ENCODE measurements around the gene UBE2E2. TPM values are rescaled to one million over a fixed set of nuclear protein-coding genes. Genes with fewer than 3 reads are reported as not detected.
"Not testable (repeated sequence)": the region's sequence is repeated elsewhere in the genome, so short reads cannot be mapped to it uniquely, and the experiment has no call there.

The UBE2E2 gene
- total RNA-seq, 2 experiments from 2014 or later, result 11.3 to 11.8 TPM

DNA sequence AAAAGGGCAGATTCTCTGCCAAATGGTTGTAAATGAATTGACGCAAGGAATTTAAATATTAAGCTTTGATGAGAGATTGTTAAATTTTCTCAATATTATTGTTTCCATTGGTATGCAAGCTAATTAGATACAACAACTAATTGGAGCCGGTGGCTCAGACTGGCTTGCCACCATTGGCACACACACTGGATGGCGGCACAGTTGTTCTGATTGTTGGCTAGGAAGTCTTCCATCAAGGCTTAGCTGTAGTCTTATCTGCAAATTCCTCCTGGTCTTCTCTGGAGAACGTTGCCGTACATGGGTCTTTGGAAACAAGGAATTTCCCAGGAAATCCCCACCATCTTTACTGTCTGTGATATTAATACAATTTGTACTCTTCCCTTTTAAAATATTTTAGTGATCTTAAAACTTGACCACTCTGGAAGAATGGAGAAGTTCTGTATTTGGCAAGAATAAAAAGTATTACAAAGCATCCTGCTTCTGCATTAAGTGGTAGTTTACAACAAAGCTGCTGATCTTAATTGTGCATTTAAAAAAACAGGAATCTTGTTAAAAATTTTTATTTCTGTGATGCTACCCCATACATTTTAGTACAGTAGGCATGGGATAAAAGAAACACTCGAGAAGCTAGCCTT lies 126.5 kb downstream of the UBE2E2 start:
- H3K4me1 Mint-ChIP-seq (ENCODE audit: low read depth), result peaks cover 13% of the 10 kb centered on the region
- no peak overlapping the region for H3K27ac Mint-ChIP-seq
- H3K9me3 Mint-ChIP-seq (ENCODE audit: insufficient read depth), result no peaks in the 10 kb centered on the region
- H3K27me3 Mint-ChIP-seq (ENCODE audit: low read depth), result no peaks in the 10 kb centered on the region
- H3K4me3 Mint-ChIP-seq, result no peak overlapping the region
- ATAC-seq (no peak), DNase-seq (no peak)
- ChIA-PET CTCF (no interaction called here), POLR2A (no interaction called here)
- H3K36me3 Mint-ChIP-seq (ENCODE audit: low read depth), result no peaks in the 10 kb centered on the region

DNA sequence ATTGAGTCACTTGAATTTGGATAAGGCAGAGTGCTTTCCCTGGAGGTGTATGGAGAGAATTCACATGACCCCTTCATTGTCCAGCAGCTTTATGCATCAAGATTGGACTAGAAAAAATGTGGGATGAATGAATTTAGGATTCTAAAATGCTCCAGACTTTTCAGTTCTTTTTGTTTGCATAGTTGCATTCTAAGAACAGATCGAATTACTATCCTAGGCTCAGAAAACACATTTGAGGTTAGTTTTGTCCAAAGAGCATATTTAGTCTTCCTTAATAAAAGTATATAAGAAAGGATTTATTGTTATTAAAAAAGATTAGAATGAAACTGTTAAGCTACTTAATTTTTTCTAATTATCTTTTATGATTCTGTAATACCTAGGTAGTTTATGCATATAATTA lies 127.4 kb downstream of the UBE2E2 start:
- ATAC-seq (no peak), DNase-seq (no peak)
- ChIA-PET CTCF (no interaction called here), POLR2A (no interaction called here)
- no peaks in the 10 kb centered on the region for H3K27me3 Mint-ChIP-seq (ENCODE audit: low read depth)
- peaks cover 5% of the 10 kb centered on the region for H3K4me1 Mint-ChIP-seq (ENCODE audit: low read depth)
- no peak overlapping the region for H3K4me3 Mint-ChIP-seq
- H3K36me3 Mint-ChIP-seq (ENCODE audit: low read depth), result no peaks in the 10 kb centered on the region
- no peaks in the 10 kb centered on the region for H3K9me3 Mint-ChIP-seq (ENCODE audit: insufficient read depth)
- no peak overlapping the region for H3K27ac Mint-ChIP-seq

DNA sequence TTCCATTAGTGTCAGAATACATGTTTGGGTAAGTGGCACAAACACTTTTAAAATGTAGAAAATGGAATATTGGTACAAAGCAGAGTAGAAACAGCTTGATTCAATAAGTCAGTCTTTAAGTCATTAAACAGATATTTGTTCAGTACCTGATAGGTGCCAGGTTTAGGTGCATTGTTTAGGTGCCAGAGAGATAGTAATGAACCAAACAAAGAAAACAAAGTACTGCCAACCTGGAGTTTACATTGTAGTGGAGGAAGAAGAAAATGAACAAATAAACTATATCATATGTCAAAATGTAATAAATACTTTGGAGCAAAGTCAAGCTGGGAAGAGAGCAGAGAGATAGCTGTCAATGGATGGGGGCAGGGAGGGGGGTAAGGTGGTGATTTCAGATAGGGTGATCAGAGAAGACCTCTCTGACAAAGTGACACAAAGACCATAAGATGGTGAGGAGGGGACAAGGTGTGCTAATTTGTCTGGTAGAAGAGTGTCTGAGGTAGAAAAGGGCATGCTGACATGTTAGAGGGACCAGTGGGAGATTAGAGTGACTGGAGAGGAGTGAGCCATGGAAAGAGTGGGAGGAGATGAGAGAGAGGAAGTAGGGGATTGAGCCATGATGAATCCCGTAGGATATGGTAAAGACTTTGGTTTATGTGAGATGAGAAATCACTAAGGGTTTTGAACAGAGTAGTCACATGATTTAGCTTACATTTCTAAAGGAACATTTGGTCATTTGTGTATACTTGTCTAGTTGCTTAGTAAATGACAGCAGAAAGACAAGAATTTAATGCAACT lies 128.2 kb downstream of the UBE2E2 start:
- no peaks in the 10 kb centered on the region for H3K9me3 Mint-ChIP-seq (ENCODE audit: insufficient read depth)
- ChIA-PET POLR2A (no interaction called here), CTCF (no interaction called here)
- ATAC-seq (no peak), DNase-seq (no peak)
- peaks cover 2% of the 10 kb centered on the region for H3K4me1 Mint-ChIP-seq (ENCODE audit: low read depth)
- H3K36me3 Mint-ChIP-seq (ENCODE audit: low read depth), result no peaks in the 10 kb centered on the region
- no peak overlapping the region for H3K4me3 Mint-ChIP-seq
- H3K27me3 Mint-ChIP-seq (ENCODE audit: low read depth), result no peaks in the 10 kb centered on the region
- H3K27ac Mint-ChIP-seq, result no peak overlapping the region

DNA sequence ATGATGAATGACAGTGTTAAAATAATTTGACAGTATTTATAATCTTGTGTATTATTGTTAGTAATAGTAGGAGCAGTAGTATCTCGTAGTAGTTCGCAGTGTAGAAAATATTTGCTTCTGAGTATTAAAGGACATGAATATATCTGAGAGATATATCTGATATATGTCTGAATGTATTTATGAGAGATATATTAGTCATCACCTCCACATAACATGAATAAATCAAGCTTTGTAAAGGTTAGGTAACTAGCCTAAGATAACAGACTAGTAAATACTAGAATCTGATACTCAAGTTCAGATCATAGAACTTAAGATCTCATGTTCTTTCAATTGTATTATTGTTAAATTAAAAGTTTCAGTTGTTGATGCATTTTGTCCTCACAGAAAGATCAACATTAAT lies 130.5 kb downstream of the UBE2E2 start:
- no peak overlapping the region for H3K27ac Mint-ChIP-seq
- H3K4me3 Mint-ChIP-seq, result no peak overlapping the region
- no peak for ATAC-seq
- no peak for DNase-seq
- ChIA-PET CTCF (no interaction called here), POLR2A (no interaction called here)
- H3K4me1 Mint-ChIP-seq (ENCODE audit: low read depth), result no peaks in the 10 kb centered on the region
- H3K9me3 Mint-ChIP-seq (ENCODE audit: insufficient read depth), result no peaks in the 10 kb centered on the region
- H3K27me3 Mint-ChIP-seq (ENCODE audit: low read depth), result no peaks in the 10 kb centered on the region
- H3K36me3 Mint-ChIP-seq (ENCODE audit: low read depth), result no peaks in the 10 kb centered on the region

- POLR2A ChIA-PET, result interaction anchor here (0.6 kb wide), 1 partner anchor 15 kb away, joined by 3 read pairs; no protein-coding TSS in a partner anchor
- H3K36me3 Mint-ChIP-seq (ENCODE audit: low read depth), result not testable (repeated sequence)
Measured at GRCh38 chr3:23336853-23337252, 133.7 kb downstream of the UBE2E2 start.

GRCh38 chr3:23341147-23341838 lies 138.2 kb downstream of the UBE2E2 start:
- Mint-ChIP-seq H3K36me3 (ENCODE audit: low read depth) (no peaks in the 10 kb centered on the region), H3K4me3 (no peak overlapping the region), H3K27me3 (ENCODE audit: low read depth) (no peaks in the 10 kb centered on the region), H3K4me1 (ENCODE audit: low read depth) (peaks cover 11% of the 10 kb centered on the region), H3K27ac (no peak overlapping the region), H3K9me3 (ENCODE audit: insufficient read depth) (no peaks in the 10 kb centered on the region)
- ChIA-PET CTCF (no interaction called here), POLR2A (interaction anchor here (0.7 kb wide), 1 partner anchor 457 kb away, joined by 3 read pairs; no protein-coding TSS in a partner anchor)
- DNase-seq (no peak), ATAC-seq (no peak)

More at GRCh38 chr3:23336853-23337252, 133.7 kb downstream of the UBE2E2 start:
- H3K27me3 Mint-ChIP-seq (ENCODE audit: low read depth); H3K27ac Mint-ChIP-seq; CTCF ChIA-PET; H3K9me3 Mint-ChIP-seq (ENCODE audit: insufficient read depth); H3K4me3 Mint-ChIP-seq; ATAC-seq; DNase-seq: not testable (repeated sequence)
- H3K4me1 Mint-ChIP-seq (ENCODE audit: low read depth), result peaks cover 10% of the 10 kb centered on the region

DNA sequence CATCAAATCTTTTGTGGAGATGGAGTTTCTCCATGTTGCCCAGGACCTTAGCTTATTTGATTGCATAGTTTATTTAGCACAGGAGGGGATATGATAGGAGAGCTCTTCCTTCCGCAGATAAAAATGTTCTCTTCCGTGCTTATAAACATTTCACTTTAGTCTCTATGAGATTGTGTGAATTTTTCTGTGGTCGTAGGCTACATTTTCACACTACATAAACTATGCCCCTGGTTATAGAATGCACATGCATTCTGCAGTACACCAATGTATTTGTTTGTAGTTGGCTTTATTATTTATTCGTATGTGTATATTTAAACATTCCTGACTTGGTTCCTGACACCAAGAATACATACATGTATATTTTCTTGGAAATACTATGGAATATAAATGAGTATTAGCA lies 139.2 kb downstream of the UBE2E2 start:
- ChIA-PET CTCF (no interaction called here), POLR2A (no interaction called here)
- Mint-ChIP-seq H3K27me3 (ENCODE audit: low read depth) (no peaks in the 10 kb centered on the region), H3K9me3 (ENCODE audit: insufficient read depth) (no peaks in the 10 kb centered on the region), H3K27ac (no peak overlapping the region), H3K4me3 (no peak overlapping the region), H3K36me3 (ENCODE audit: low read depth) (no peaks in the 10 kb centered on the region), H3K4me1 (ENCODE audit: low read depth) (peaks cover 11% of the 10 kb centered on the region)
- DNase-seq, result no peak
- ATAC-seq, result no peak

GRCh38 chr3:23343509-23343908 lies 140.4 kb downstream of the UBE2E2 start:
- Mint-ChIP-seq H3K4me1 (ENCODE audit: low read depth) (peaks cover 11% of the 10 kb centered on the region), H3K4me3 (no peak overlapping the region), H3K27ac (no peak overlapping the region), H3K9me3 (ENCODE audit: insufficient read depth) (no peaks in the 10 kb centered on the region), H3K36me3 (ENCODE audit: low read depth) (no peaks in the 10 kb centered on the region), H3K27me3 (ENCODE audit: low read depth) (no peaks in the 10 kb centered on the region)
- ATAC-seq (no peak), DNase-seq (no peak)
- ChIA-PET CTCF (no interaction called here), POLR2A (no interaction called here)

GRCh38 chr3:23344886-23345285 lies 141.8 kb downstream of the UBE2E2 start:
- Mint-ChIP-seq H3K4me3 (no peak overlapping the region), H3K27me3 (ENCODE audit: low read depth) (no peaks in the 10 kb centered on the region), H3K4me1 (ENCODE audit: low read depth) (peaks cover 11% of the 10 kb centered on the region), H3K27ac (no peak overlapping the region), H3K36me3 (ENCODE audit: low read depth) (no peaks in the 10 kb centered on the region), H3K9me3 (ENCODE audit: insufficient read depth) (no peaks in the 10 kb centered on the region)
- CTCF ChIA-PET, result no interaction called here
- POLR2A ChIA-PET, result no interaction called here
- ATAC-seq (no peak), DNase-seq (no peak)

DNA sequence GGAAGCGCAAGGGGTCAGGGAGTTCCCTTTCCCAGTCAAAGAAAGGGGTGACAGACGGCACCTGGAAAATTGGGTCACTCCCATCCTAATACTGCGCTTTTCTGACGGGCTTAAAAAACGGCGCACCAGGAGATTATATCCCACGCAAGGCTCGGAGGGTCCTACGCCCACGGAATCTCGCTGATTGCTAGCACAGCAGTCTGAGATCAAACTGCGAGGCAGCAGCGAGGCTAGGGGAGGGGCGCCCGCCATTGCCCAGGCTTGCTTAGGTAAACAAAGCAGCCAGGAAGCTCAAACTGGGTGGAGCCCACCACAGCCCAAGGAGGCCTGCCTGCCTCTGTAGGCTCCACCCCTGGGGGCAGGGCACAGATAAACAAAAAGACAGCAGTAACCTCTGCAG lies 146.3 kb downstream of the UBE2E2 start:
- H3K27ac Mint-ChIP-seq; CTCF ChIA-PET; H3K9me3 Mint-ChIP-seq (ENCODE audit: insufficient read depth); H3K4me3 Mint-ChIP-seq; H3K36me3 Mint-ChIP-seq (ENCODE audit: low read depth); DNase-seq; H3K27me3 Mint-ChIP-seq (ENCODE audit: low read depth); POLR2A ChIA-PET; H3K4me1 Mint-ChIP-seq (ENCODE audit: low read depth); ATAC-seq: not testable (repeated sequence)

DNA sequence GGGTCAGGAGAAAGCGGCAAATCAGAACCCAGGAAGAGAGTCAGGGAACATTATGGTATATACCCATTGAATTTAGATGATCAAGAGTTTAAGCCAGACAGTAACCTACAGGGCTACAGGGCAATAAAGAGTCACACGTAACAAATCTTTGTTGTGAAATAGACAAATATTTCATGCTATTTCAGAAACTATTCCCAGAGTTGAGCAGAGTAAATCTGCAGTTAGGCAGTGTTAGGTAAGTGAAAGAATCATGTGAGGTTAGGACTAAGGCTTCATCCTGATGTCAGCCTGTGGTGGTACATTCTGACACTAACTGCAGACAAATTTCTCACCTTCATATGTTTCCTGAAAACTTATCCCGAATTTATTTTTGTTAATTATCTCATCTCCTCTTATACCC lies 153.0 kb downstream of the UBE2E2 start:
- DNase-seq, result no peak
- ChIA-PET CTCF (no interaction called here), POLR2A (no interaction called here)
- Mint-ChIP-seq H3K9me3 (ENCODE audit: insufficient read depth) (no peaks in the 10 kb centered on the region), H3K27me3 (ENCODE audit: low read depth) (no peaks in the 10 kb centered on the region), H3K4me3 (no peak overlapping the region), H3K4me1 (ENCODE audit: low read depth) (no peaks in the 10 kb centered on the region), H3K27ac (no peak overlapping the region), H3K36me3 (ENCODE audit: low read depth) (no peaks in the 10 kb centered on the region)
- no peak for ATAC-seq

DNA sequence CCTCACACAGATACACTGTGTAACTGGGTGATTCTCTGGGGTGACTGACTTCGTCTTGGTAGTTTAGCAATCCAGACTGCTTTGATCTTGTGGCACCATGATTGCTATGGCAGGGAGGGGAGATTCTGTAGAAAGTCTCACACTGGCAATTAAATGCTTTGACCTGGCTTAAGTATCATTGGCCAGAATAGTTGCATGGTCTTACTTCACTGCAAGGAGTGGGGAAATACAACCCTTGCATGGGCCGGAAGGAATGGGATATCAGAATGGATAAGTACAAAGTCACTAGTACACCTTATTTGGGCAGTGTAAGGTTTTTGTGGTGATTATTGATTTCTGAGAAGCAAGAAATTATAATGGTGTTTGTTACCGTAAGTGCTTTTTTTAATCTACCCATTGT lies 153.8 kb downstream of the UBE2E2 start:
- ChIA-PET POLR2A (no interaction called here), CTCF (no interaction called here)
- ATAC-seq (no peak), DNase-seq (no peak)
- Mint-ChIP-seq H3K36me3 (ENCODE audit: low read depth) (no peaks in the 10 kb centered on the region), H3K27ac (no peak overlapping the region), H3K27me3 (ENCODE audit: low read depth) (no peaks in the 10 kb centered on the region), H3K9me3 (ENCODE audit: insufficient read depth) (no peaks in the 10 kb centered on the region), H3K4me3 (no peak overlapping the region), H3K4me1 (ENCODE audit: low read depth) (no peaks in the 10 kb centered on the region)
